ENCODE data around the gene UNC5A.
"Not testable (repeated sequence)": the region's sequence is repeated elsewhere in the genome, so short reads cannot be mapped to it uniquely, and the experiment has no call there.

The UNC5A gene

GRCh38 chr5:176866707-176867310 lies 56.5 kb downstream of the UNC5A start:
- FAIRE-seq: no peak

GRCh38 chr5:176868126-176868525 lies 57.8 kb downstream of the UNC5A start:
- FAIRE-seq: no peak

- FAIRE-seq: no peak
Measured at GRCh38 chr5:176868731-176869130, 58.4 kb downstream of the UNC5A start.

GRCh38 chr5:176869501-176870109 lies 59.2 kb downstream of the UNC5A start:
- no peak for FAIRE-seq

- FAIRE-seq: no peak
Measured at GRCh38 chr5:176870110-176870591, 59.8 kb downstream of the UNC5A start.

- not testable (repeated sequence) for FAIRE-seq
Measured at GRCh38 chr5:176870644-176871043, 60.3 kb downstream of the UNC5A start.

- not testable (repeated sequence) for FAIRE-seq
Measured at GRCh38 chr5:176872586-176872985, 62.2 kb downstream of the UNC5A start.

- not testable (repeated sequence) for FAIRE-seq
Measured at GRCh38 chr5:176873011-176873410, 62.7 kb downstream of the UNC5A start.

- FAIRE-seq: no peak
Measured at GRCh38 chr5:176873541-176874172, 63.3 kb downstream of the UNC5A start.

GRCh38 chr5:176874198-176874780 lies 63.9 kb downstream of the UNC5A start:
- no peak for FAIRE-seq

GRCh38 chr5:176875014-176875550 lies 64.7 kb downstream of the UNC5A start:
- no peak for FAIRE-seq

- FAIRE-seq: no peak
Measured at GRCh38 chr5:176875783-176876505, 65.6 kb downstream of the UNC5A start.

- FAIRE-seq: no peak
Measured at GRCh38 chr5:176876506-176877431, 66.4 kb downstream of the UNC5A start.

GRCh38 chr5:176877793-176878331 lies 67.5 kb downstream of the UNC5A start:
- no peak for FAIRE-seq

GRCh38 chr5:176878463-176878862 lies 68.1 kb downstream of the UNC5A start:
- no peak for FAIRE-seq

GRCh38 chr5:176878906-176879662 lies 68.7 kb downstream of the UNC5A start:
- FAIRE-seq: no peak

- no peak for FAIRE-seq
Measured at GRCh38 chr5:176879663-176880361, 69.5 kb downstream of the UNC5A start.

- FAIRE-seq: no peak
Measured at GRCh38 chr5:176880366-176881020, 70.1 kb downstream of the UNC5A start.

- no peak for FAIRE-seq
Measured at GRCh38 chr5:176881021-176881749, 70.8 kb downstream of the UNC5A start.
